WERI-Rb-1 (cell line): Measurements from ENCODE around the gene MMS22L.

Experiments used
- DNase-seq: peaks from one replicate; pipeline ENCODE4 v3.0.0-alpha.2; 2020
- H3K27ac ChIP-seq: fragments of 250-450 bp; sonication (Bioruptor Pico); 2 replicates; pipeline ENCODE4 v1.5.1; 2020; ENCODE audit warnings: mild to moderate bottlenecking, moderate library complexity
- H3K27me3 ChIP-seq: fragments of 250-450 bp; sonication (Bioruptor Pico); 2 replicates; pipeline ENCODE4 v1.5.1; 2021; ENCODE audit warnings: mild to moderate bottlenecking, low read depth, moderate library complexity; ENCODE audit not compliant: insufficient read depth, severe bottlenecking
- H3K36me3 ChIP-seq: fragments of 250-450 bp; sonication (Bioruptor Pico); 2 replicates; pipeline ENCODE4 v1.5.1; 2020; ENCODE audit warnings: mild to moderate bottlenecking, moderate library complexity
- H3K4me3 ChIP-seq: 2 replicates; pipeline ENCODE4 v1.5.1; 2011; ENCODE audit warnings: low read depth, mild to moderate bottlenecking, control low read depth, low read length
- H3K9me3 ChIP-seq: fragments of 250-450 bp; sonication (Bioruptor Pico); 2 replicates; pipeline ENCODE4 v1.5.1; 2021; ENCODE audit warnings: mild to moderate bottlenecking, moderate library complexity; ENCODE audit not compliant: severe bottlenecking
- CTCF ChIP-seq: IDR thresholded peaks from 2 replicates; pipeline ENCODE4 v1.5.1; 2011; ENCODE audit warnings: low read depth, mild to moderate bottlenecking, control low read depth, inconsistent platforms, low read length

The MMS22L gene

GRCh38 chr6:97282726-97283617, at the start of gene MMS22L:
TSS of gene MMS22L (minus strand) at chr6:97283216. CDS start at chr6:97282477, 739 bp downstream.
- Histone ChIP-seq H3K9me3 (no peaks in the 10 kb centered on the region), H3K36me3 (peaks cover 43% of the 10 kb centered on the region), H3K27ac (peak within 1 kb of the TSS; percentile 96), H3K27me3 (no peaks in the 10 kb centered on the region), H3K4me3 (peak within 1 kb of the TSS; percentile 93)
- no peak for TF ChIP-seq CTCF
- DNase-seq: peak; percentile 95

- no peaks in the 10 kb centered on the region for H3K27me3 ChIP-seq
- H3K9me3 ChIP-seq: no peaks in the 10 kb centered on the region
- no peak for TF ChIP-seq CTCF
- no peak overlapping the region for H3K4me3 ChIP-seq
- no peaks in the 10 kb centered on the region for H3K36me3 ChIP-seq
- no peak for DNase-seq
- no peak overlapping the region for H3K27ac ChIP-seq
Observed at GRCh38 chr6:97322811-97323210, 39.8 kb upstream of the MMS22L start.

- Histone ChIP-seq H3K9me3 (no peaks in the 10 kb centered on the region), H3K27me3 (no peaks in the 10 kb centered on the region), H3K4me3 (no peak overlapping the region), H3K36me3 (no peaks in the 10 kb centered on the region), H3K27ac (no peak overlapping the region)
- no peak for TF ChIP-seq CTCF
- DNase-seq: no peak
Observed at GRCh38 chr6:97322226-97322625, 39.2 kb upstream of the MMS22L start.

- no peaks in the 10 kb centered on the region for H3K9me3 ChIP-seq
- DNase-seq: no peak
- no peak overlapping the region for H3K4me3 ChIP-seq
- H3K27ac ChIP-seq: peak overlapping the region; percentile 55
- no peak for TF ChIP-seq CTCF
- H3K36me3 ChIP-seq: no peaks in the 10 kb centered on the region
- H3K27me3 ChIP-seq: no peaks in the 10 kb centered on the region
Observed at GRCh38 chr6:97316978-97317377, 34.0 kb upstream of the MMS22L start.

- H3K27me3 ChIP-seq: no peaks in the 10 kb centered on the region
- H3K36me3 ChIP-seq: no peaks in the 10 kb centered on the region
- no peak for TF ChIP-seq CTCF
- no peak overlapping the region for H3K27ac ChIP-seq
- no peaks in the 10 kb centered on the region for H3K9me3 ChIP-seq
- no peak for DNase-seq
- H3K4me3 ChIP-seq: no peak overlapping the region
Observed at GRCh38 chr6:97312241-97312640, 29.2 kb upstream of the MMS22L start.
